ENCODE measurements around the gene MYO1D. TPM values are rescaled to one million over a fixed set of nuclear protein-coding genes. Genes with fewer than 3 reads are reported as not detected.
A peak's percentile ranks its signal among the peaks of the same experiment; 100 is the strongest.

Gene MYO1D
- total and polyA plus RNA-seq, 2 donors (not counting 3 experiments of a cell fraction or from before 2014, with no cell fraction given) = 37.8 to 85.5 TPM

- H3K9me3 ChIP-seq (replicated peaks; ENCODE audit: control insufficient read depth, insufficient read depth, low read length) = no peaks in the 10 kb centered on the region
- H3K4me1 ChIP-seq (ENCODE audit: control insufficient read depth, extremely low read depth, insufficient read depth, low read length) = peaks cover 6% of the 10 kb centered on the region
- TF ChIP-seq POLR2A (IDR thresholded peaks at IDR 0.05; ENCODE audit: low read depth, low read length) (no peak), MYC (IDR thresholded peaks at IDR 0.05; ENCODE audit: low read depth, low read length) (no peak), FOS (IDR thresholded peaks at IDR 0.05; ENCODE audit: borderline replicate concordance, insufficient read depth, low read length) (no peak), JUN (IDR thresholded peaks at IDR 0.05; ENCODE audit: borderline replicate concordance, insufficient read depth, insufficient read length, low read depth) (no peak), GATA2 (IDR thresholded peaks at IDR 0.05; ENCODE audit: insufficient read depth, insufficient read length, low read depth, low read length) (no peak)
- H3K9me1 ChIP-seq (replicated peaks; ENCODE audit: control insufficient read depth, extremely low read depth, insufficient read depth, low read length) = no peaks in the 10 kb centered on the region
- no peaks in the 10 kb centered on the region for H3K27me3 ChIP-seq (ENCODE audit: control insufficient read depth in 2 of 2, insufficient read depth in 2 of 2, low read length in 2 of 2)
- H3K79me2 ChIP-seq (ENCODE audit: control insufficient read depth, insufficient read depth, low read length) = peaks cover 2% of the 10 kb centered on the region
- intact Hi-C loops (cut with micrococcal nuclease) = loop anchor here (5.0 to 10.0 kb wide), 2 partner anchors 173 to 511 kb away; partner anchors contain the start of gene SPACA3
- peaks cover 4 to 20% of the 10 kb centered on the region in 2 experiments for H3K36me3 ChIP-seq (ENCODE audit: control insufficient read depth in 2 of 2, extremely low read depth in 1 of 2, insufficient read depth in 2 of 2, low read length in 2 of 2)
- BruUV-seq (replicated peaks) = no TSS peak
- dilution Hi-C loops (cut with MboI; ENCODE audit: extremely low pct_ligation_motif_present, low sequenced_read_pairs) = no loop called here
- no peak overlapping the region for H3K9ac ChIP-seq (replicated peaks; ENCODE audit: extremely low read depth, insufficient read depth, low read length)
- FAIRE-seq = no peak
- ChIA-PET CTCF (interaction anchor here (0.6 to 6.6 kb wide), 23 partner anchors 12 to 1267 kb away, joined by 3 to 41 read pairs (median 4); partner anchors contain the start of genes MYO1D and PSMD11), POLR2A (no interaction called here)
- no peaks in the 10 kb centered on the region for H4K20me1 ChIP-seq (replicated peaks; ENCODE audit: control insufficient read depth, extremely low read depth, insufficient read depth, low read length)
- no peak for DNase-seq (ENCODE audit: low read depth, low spot score)
- no peak overlapping the region for H3K4me2 ChIP-seq (ENCODE audit: insufficient read depth, low read length)
- H2AFZ ChIP-seq (ENCODE audit: low read depth, low read length) = no peak overlapping the region
- no peak overlapping the region for H3K27ac ChIP-seq (ENCODE audit: insufficient read depth, low read depth, low read length)
- H3K4me3 ChIP-seq (replicated peaks in 1 of 3; ENCODE audit: insufficient read depth in 1 of 3, low read depth in 1 of 3, low read length in 3 of 3) = no peak overlapping the region
Observed at GRCh38 chr17:32484041-32484461, 392.9 kb downstream of the MYO1D start.

- H4K20me1 ChIP-seq (replicated peaks; ENCODE audit: control insufficient read depth, extremely low read depth, insufficient read depth, low read length) = no peaks in the 10 kb centered on the region
- no peaks in the 10 kb centered on the region for H3K9me3 ChIP-seq (replicated peaks; ENCODE audit: control insufficient read depth, insufficient read depth, low read length)
- BruUV-seq (replicated peaks) = no TSS peak
- H2AFZ ChIP-seq (ENCODE audit: low read depth, low read length) = no peak overlapping the region
- H3K36me3 ChIP-seq (ENCODE audit: control insufficient read depth in 2 of 2, extremely low read depth in 1 of 2, insufficient read depth in 2 of 2, low read length in 2 of 2) = peaks cover 4 to 24% of the 10 kb centered on the region in 2 experiments
- POLR2A ChIA-PET = no interaction called here
- H3K9me1 ChIP-seq (replicated peaks; ENCODE audit: control insufficient read depth, extremely low read depth, insufficient read depth, low read length) = no peaks in the 10 kb centered on the region
- peak; percentile 79 for FAIRE-seq
- no peak overlapping the region for H3K4me3 ChIP-seq (replicated peaks in 1 of 3; ENCODE audit: insufficient read depth in 1 of 3, low read depth in 1 of 3, low read length in 3 of 3)
- intact Hi-C loops (cut with micrococcal nuclease) (loop anchor here (1.0 to 10.0 kb wide), 4 partner anchors 174 to 511 kb away; partner anchors contain the start of genes MYO1D and SPACA3), dilution Hi-C loops (cut with MboI; ENCODE audit: extremely low pct_ligation_motif_present, low sequenced_read_pairs) (no loop called here)
- no peak overlapping the region for H3K4me2 ChIP-seq (ENCODE audit: insufficient read depth, low read length)
- no peaks in the 10 kb centered on the region for H3K27me3 ChIP-seq (ENCODE audit: control insufficient read depth in 2 of 2, insufficient read depth in 2 of 2, low read length in 2 of 2)
- peaks cover 2% of the 10 kb centered on the region for H3K79me2 ChIP-seq (ENCODE audit: control insufficient read depth, insufficient read depth, low read length)
- no peak overlapping the region for H3K27ac ChIP-seq (ENCODE audit: insufficient read depth, low read depth, low read length)
- DNase-seq (ENCODE audit: low read depth, low spot score) = peak; percentile 72
- no peak overlapping the region for H3K9ac ChIP-seq (replicated peaks; ENCODE audit: extremely low read depth, insufficient read depth, low read length)
- peaks cover 6% of the 10 kb centered on the region for H3K4me1 ChIP-seq (ENCODE audit: control insufficient read depth, extremely low read depth, insufficient read depth, low read length)
- TF ChIP-seq POLR2A (IDR thresholded peaks at IDR 0.05; ENCODE audit: low read depth, low read length) (no peak), FOS (IDR thresholded peaks at IDR 0.05; ENCODE audit: borderline replicate concordance, insufficient read depth, low read length) (no peak), EZH2 (IDR thresholded peaks at IDR 0.05; ENCODE audit: borderline replicate concordance, low read depth, low read length, severe bottlenecking) (no peak), JUN (IDR thresholded peaks at IDR 0.05; ENCODE audit: borderline replicate concordance, insufficient read depth, insufficient read length, low read depth) (no peak), CTCF (IDR thresholded peaks at IDR 0.05; ENCODE audit: extremely low read depth in 1 of 2, insufficient read depth in 1 of 2, low read depth in 1 of 2, low read length in 2 of 2) (peak; percentile 61 to 76), POLR2AphosphoS5 (IDR thresholded peaks at IDR 0.05; ENCODE audit: insufficient read depth, low read depth, low read length) (no peak)
- CTCF ChIA-PET = interaction anchor here (0.6 to 6.6 kb wide), 25 partner anchors 11 to 1267 kb away, joined by 3 to 41 read pairs (median 4); partner anchors contain the start of genes MYO1D and PSMD11
Observed at GRCh38 chr17:32483451-32484019, 393.4 kb downstream of the MYO1D start.
